ENCODE data around the gene FOXP1.

Gene FOXP1

DNA sequence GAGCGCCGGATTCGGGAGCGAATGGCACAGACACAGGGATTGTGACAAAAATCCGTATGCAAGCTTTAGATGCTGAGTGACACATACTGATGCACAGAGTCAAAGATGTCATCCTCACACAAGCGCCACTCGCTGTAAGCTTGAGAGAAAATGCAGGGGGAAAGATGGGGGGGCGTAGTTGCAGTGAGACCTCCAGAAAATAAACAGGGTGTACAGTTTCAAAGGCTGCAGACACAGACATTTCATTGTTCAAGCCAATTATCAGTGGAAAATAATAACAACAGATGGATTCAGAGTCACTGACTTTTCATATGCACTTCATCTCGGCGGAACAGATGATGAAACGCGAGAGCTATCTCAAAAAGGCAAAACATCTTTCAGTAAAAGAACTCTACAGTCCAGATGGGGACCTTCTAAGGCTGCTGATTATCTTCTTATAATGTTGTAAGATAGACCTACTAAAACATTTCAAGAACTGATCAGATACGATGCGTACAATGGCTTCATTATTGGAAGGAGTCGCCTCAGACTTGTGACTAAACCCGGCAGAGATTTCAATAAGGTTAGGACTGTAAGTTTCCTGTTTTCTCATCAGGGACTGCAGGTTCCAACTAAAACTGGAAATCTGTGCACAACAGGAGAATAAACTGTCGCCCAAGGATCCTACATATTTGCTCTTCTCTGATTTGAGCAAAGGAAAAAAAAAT is 275.4 kb downstream of the FOXP1 start:
- no peak for DNase-seq (ENCODE audit: low spot score)

DNA sequence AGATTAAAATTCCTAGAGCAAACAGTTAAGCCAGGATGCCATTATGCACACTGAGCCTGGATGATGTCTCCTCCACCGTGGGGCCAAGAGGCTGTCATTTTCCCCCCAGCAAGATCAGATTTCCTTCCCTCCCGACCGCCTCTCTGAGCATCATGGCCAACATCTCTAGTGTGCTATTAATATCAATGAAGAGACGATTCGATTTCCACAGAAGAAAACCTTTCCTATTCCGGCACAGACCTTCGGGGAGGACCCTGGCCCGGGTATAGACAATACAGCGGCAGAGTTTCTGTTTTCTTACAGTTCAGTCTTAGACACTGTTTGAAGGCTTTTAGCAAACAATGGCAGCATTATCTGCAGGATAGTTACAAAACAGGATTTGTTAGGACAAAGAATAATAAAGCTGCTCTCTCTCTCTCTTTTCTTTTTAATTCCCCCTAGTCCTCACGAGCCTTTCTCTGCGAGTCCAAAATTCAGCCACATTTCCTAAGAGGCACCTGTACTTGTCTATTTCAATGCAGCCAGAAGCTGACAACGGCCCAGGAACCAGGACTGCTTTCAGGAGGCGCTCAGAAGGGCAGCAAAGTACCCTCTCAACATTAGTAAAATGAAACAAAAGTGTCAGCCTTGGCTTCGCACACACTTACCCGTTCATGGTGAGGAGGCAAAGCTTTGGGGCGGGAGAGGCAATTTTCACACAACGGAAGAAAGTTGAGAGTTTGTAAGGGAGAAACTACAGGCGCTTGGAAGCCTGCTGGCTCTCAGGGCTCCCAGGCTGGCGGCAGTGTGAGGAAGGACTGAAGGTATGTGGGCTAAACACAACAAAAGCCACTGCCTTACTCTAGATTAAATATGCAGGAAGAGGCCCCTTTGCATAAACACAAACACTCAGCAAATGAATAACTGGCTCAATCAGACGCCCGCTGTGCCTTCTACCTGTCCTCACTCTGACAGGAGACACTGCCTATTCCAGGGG is 278.0 kb downstream of the FOXP1 start:
- DNase-seq (ENCODE audit: low spot score), result peak; percentile 68

DNA sequence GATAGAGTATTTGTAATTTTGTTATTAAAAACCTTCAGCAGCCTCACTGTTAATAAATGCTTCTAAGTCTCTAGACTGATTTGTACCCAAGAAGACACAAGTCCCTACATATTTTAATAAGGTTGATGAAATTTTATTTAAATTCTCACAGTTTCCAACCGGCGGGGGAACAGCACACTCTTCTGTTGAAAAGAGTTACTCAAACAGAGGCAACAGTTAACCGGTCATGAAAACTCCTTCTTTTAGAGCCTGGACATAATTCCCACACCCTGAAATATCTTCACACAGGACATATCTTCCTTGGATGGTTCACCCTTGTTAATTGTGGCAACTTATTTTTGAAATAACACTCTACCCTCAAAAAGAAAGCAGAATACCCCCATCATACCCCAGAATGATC is 278.8 kb downstream of the FOXP1 start:
- no peak for DNase-seq (ENCODE audit: low spot score)

DNA sequence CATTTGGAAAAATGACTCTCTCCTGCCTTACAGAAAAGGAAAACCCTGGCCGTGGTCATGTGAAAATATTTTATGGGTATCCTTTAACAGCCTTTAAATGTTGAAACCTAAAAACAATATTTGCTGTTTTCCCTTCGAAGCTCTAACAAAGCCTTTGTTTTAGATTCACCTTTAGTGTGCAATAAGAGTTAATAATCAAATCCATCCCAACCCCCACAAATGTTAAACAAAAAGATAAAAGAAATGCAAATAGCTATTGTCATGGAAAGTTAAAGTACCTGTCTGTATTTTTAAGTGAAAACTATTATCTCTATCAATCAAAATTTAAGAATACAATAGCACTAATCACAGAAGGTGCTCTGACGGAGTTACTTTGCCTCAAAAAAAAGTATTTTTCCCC is 279.3 kb downstream of the FOXP1 start:
- DNase-seq (ENCODE audit: low spot score), result no peak

DNA sequence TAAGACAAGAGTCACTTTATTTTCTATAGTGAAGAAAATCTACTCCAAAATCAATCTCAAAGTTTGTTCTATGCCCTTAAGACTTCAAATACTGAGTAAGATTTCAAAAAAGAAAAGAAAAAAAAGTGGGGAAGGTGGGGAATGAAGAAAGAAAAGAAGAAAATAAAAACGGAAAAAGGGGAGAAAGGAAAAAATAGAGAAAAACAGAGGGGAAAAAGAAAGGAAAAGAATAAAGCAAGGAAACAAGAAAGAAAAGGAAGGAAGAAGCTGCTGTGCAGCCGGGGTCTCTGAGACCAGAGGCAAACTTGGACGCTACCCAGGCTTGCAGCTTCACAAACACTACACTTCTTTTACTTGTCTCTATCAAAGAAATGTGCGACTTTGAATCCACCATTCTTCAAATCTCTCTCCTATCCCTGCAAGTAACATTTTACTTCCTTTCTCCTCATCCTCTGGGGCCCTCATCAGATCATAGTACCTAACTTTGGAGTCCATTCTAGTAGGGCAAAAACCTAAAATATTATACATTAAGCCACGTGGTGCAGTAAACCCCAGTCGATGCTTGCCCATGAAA is 279.8 kb downstream of the FOXP1 start:
- DNase-seq (ENCODE audit: low spot score), result no peak

DNA sequence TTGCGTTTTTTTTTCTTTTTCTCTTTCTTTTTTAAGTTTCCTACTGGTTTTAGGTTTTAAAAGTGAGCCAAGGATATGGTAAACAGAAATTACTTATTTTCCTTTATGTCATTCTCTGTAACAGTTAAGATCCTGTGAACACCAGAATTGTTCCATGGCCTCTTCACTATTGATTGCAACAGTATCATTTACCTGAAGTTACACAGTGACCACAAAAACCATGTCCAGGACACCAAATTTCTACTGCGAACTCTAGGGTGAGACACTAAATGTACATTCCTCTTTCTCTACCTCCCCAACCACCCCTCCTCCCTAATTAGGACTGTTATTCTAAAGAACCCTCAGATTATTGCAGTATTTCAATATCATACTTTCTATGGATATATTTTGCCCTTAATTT is 280.9 kb downstream of the FOXP1 start:
- DNase-seq (ENCODE audit: low spot score), result no peak

DNA sequence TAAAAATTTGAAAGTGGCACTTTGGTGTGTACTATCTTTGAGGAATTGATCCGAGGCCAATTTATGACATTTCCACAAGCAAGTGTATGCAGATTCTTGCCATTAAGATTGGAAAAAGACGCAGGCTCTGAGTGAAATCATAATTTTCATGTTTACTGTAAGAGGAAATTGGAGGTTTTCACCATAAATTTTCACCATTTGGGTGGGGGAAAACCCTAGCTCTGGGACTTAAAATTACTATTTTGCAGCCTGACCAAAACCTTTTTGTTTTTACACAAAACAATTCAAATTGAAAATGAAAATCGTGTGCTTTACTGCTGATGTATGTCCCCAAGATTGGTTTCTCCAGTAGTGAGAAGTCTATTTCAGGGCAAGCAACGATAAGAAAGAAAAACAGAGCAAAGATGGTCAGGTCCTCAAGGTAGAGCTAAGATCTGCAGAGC is 282.6 kb downstream of the FOXP1 start:
- DNase-seq (ENCODE audit: low spot score), result no peak

DNA sequence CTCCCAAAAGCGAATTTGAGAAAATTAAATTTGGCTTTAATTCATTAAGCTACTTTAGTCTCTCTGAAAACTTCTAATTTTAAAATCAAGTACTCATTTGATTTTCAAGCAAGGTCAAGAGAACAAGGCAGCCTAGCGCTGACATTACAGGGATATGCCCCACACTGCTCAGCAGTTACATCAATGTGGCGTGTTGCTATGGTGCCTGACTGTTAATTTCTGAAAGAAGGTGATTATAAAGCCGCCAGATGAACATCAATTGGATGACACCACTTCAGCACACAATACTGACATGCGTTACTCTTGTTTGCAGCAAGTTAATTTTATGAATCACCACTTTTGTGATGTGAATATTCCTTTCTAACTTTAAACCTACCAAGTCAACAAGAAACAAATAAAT is 284.4 kb downstream of the FOXP1 start:
- no peak for DNase-seq (ENCODE audit: low spot score)

DNA sequence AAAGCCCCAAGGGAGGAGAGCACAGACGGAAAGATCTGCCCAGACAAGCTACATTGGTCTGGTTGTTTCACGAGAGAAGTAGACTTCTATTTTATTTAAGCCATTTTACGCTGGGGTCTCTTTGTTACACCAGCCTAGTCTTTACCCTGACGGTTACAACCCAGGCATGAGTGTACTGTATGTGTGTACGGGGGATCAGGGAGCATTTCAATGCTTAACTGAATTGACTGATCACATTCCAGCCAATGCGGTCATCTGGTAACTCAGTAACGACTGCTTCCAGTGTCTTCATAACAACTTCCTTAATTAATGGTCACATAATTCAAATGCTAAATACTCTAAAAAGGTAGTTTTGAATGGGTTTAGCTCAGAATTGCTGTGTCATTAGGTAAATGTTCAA is 288.6 kb downstream of the FOXP1 start:
- no peak for DNase-seq (ENCODE audit: low spot score)

DNA sequence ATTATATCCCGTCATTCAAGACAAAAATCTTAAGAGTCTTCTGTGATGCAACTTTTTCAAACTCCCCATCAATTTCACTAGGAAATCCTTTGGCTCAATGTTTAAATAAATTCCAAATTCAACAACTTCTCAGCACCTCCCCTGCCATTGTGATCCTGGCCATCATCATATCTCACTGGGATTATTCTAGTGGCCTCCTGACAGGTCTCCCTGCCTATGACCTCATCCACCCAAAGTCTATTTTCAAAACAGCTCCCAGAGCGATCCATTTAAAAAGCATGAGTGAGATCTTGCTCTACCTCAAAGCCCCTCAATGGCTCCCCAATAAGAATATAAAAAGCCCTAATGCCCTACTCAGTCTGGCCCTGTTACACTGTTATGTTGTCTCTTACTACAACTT is 293.2 kb downstream of the FOXP1 start:
- no peak for DNase-seq (ENCODE audit: low spot score)

DNA sequence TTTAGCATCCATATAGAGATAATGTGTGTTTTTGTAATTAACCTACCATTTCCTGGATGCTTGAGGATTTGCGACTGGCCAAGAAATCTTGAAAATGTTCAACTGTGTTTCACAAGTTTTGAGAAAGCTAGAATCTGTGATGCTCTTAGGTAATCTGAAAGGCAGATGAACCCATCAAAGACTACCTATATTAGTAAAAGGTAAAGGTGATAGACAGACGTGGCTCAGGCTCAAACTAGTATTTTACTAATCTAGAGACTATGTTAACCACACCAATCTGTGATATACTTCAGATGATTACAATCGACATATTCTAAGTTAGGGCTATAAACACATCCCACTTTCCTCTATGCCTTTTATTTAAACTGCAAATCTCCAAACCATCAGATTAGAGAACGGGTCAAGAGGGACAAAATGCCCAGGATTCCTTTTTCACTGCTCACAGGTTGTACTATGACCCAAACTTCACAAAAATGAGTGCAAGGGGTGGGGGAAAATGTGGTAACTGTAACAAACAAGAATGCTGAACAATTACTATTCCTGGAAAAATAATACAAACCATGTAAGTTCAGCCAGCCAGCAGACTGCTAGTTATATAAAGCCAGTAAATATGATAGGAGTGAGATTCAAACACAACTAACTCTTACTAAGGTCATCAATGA is 295.1 kb downstream of the FOXP1 start:
- no peak for DNase-seq (ENCODE audit: low spot score)

DNA sequence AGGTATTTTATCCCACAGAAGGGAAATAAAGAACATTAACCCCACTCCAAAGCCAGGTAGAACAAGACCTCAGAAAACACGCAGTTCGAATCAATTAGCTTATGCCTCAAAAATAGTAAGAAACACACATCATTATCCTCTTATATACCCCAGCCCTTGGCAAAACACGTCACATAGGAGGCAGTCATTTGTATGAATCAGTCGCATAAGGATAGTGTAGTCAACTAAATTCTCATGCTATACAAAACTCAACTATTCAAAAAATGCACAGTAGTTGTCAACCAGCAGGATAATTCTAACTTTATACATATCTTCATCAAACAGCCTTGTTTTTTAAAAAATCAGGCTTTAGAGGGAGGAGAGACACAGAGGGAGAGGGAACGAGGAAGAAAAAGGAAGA is 298.4 kb downstream of the FOXP1 start:
- no peak for DNase-seq (ENCODE audit: low spot score)

DNA sequence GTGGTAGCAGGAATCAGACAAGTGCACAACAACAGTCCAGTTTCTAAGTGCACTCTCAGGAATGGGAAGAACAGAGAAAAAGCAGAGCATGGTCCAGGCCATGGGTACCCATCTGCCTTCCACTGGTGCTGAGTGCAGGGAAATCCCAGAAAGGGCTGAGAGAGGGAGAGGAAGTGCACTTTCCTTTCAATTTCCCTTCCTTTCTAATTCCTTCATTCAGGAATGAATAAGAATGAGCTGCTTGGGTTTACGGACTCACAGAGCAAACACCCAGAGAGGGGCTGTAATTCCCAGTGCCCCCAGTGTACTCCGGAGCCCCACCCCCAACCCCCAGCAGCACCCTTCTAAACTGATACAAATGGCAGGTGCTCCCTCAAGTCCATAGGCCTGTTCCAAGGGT is 300.6 kb downstream of the FOXP1 start:
- no peak for DNase-seq (ENCODE audit: low spot score)

DNA sequence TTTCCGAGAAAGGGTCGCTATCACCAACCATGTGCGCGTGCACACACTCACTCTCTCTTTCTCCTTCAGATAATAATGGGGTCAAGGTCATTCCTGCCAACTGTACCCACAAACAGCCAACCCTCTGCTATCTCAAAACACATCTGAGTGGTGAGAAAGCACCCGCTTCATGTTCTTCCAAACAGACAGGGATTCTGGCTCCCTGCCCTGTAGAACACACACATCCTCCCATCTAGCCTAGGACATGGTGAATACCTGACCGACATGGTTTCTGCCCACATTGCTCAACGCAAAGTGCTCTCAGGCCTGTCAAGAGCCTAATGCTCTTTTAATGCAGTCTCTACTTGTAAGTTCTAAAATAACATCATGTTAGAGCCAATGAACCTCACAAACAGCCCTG is 302.2 kb downstream of the FOXP1 start:
- DNase-seq (ENCODE audit: low spot score), result no peak

DNA sequence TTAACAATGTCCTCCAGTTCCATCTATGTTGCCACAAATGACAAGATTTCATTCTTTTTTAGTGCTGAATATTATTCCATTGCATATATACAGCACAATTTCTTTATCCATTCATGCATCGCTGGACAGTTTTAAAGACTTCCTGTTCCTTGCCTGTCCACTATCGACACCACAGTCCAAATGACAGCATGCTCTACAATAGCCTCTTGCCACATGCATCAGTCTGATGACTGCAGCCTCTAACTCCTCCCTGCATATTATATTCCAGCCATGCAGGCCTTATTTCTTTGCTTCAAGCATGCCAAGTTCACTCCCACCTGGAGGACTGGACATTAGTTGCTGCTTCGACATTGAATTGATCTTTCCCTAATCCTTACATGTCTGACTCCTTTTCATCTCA is 306.2 kb downstream of the FOXP1 start:
- no peak for DNase-seq (ENCODE audit: low spot score)

DNA sequence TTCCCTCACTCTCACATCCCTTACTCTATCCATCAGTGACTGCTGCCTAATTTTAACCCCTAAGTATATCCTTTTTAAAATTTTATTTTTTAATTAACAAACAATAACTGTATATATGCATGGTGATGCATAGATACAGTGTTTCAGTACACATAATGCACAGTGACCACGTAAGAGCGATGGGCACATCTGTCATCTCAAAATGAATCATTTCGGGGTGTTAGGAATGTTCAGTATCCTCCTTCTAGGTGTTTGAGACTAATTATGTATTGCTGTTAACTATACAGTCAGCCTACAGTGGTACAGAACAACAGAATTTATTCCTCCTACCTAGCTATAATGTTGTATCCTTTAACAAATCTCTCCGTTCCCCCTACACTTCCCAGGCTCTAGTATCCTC is 307.0 kb downstream of the FOXP1 start:
- DNase-seq (ENCODE audit: low spot score), result no peak

DNA sequence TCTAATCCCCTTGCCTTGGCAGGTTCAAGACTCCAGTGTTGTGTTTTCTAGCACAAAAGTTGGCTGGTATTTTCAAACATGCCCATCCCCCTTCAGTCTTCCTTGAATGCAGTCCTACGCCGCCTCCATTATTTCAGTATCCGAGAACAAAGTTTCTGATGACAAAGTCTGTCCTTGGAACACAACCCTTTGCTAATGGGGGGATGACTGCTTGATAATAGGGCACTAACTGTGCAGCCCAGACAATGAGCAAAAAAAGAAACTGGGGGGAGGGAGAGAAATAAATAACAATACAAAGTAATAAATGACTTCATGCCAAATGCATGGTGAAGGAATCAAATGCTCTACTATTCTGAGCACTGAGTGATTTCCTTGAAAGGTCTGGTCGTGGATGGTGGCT is 310.1 kb downstream of the FOXP1 start:
- no peak for DNase-seq (ENCODE audit: low spot score)

DNA sequence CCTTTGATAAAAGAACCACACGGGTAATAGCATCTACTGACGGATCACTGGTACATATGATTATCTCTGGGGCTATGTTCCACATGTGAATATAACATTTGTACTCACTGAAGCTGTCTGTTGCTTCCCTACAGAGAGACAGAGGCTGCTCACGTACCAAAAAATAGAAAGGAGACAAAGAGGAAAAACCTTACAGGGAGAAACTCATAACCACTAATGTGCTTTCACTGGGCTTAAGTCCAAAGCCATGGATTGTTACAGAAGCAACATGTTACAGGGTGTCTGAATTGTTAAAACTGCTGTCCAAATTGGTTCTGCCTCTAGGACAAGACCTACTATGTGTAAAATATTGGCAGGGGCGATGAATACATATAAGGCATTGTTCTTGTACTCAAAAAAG is 311.9 kb downstream of the FOXP1 start:
- no peak for DNase-seq (ENCODE audit: low spot score)

DNA sequence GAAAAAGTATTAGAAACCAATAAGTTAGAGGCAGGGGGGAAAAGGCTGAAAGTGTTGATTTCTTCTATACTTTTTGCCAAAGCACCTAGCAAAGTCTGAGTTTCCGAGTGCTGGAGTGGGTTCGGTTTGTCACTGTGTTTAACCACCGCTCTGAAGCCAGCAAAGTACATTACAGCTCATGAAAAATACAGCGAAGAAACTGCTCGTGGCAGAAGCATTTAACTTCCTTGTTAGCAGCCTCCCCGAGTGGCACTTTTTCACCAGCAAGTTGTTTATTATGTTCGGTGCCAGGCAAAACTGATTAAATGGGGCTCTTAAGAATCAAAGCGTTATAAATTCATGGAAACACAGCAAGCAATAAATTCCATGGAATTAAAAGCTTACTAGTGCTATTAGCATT is 313.6 kb downstream of the FOXP1 start:
- no peak for DNase-seq (ENCODE audit: low spot score)

DNA sequence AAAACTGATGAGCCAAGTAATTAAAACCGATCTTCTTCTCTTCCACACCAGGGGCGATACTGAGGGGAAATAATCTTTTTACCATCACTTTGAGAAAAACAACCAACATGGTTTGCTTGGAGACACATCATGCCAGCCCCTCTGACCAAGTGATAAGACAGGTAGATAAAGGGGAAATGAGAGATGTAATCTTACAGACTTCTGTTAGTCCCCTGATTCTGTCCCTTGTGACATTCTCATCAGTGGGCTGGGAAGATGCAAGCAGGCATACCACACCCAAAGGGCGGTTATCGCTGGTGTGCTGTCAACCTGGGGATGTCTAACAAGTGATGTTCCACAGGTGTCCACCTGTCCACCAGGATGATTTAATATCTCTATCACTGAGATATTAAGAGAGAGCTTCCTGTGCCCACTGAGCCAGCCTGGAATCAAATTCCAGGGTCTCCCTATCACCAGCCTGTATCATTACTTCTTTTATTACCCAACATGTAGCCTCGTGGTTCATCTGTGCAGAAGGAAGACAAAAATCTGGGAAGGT is 315.0 kb downstream of the FOXP1 start:
- no peak for DNase-seq (ENCODE audit: low spot score)

DNA sequence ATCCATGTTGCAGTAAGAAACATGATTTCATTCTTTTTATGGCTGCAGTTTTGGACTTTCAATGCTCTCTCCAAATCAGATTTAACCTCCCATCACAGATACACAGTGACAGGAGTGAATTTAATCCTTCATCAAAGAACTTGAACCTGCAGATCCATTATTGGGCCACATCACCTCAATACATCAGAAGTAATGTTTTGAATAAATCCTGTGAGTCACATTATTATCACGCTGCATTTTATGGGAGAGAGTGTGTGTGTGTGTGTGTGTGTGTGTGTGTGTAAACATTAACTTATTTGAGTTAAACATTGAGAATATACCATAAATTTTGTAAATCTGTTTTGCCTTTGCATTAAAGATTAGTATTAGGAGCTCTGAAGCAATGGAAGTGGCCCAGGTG is 316.7 kb downstream of the FOXP1 start:
- no peak for DNase-seq (ENCODE audit: low spot score)

DNA sequence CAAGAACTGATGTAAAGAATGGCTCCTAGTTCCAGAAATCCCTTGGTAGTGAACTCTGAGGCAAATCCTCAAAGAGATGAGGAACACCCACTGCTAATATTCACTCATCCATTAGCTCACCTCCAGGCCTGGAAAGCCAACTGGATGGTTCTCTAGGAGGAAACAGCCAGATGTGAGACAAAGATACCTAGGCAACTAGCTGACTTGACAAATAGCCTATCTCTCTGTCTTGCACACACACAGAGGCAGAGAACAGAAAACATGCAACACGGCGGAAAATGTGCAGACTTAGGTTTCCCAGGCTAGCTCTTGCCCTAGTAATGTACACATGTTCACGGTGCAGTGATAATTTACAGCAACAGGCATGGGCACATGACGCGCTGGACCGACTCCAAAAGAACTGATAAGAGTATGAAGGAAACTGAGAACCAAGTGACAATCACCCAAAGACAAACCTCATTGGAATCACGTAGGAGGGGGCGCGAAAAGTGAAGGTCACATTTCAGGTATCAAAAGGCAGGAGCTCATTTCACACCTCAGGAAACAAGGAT is 318.1 kb downstream of the FOXP1 start:
- DNase-seq (ENCODE audit: low spot score), result no peak

Measured in left forelimb (tissue), 1 donor.